BE2C (cell line): ENCODE data around the gene ADRA2B.
"Not testable (repeated sequence)": the region's sequence is repeated elsewhere in the genome, so short reads cannot be mapped to it uniquely, and the experiment has no call there.

Experiments
- DNase-seq: peaks from one replicate; pipeline ENCODE4 v3.0.0-alpha.2; 2020
- H3K27me3 ChIP-seq: fragments of 250-450 bp; sonication (Bioruptor Pico); 2 replicates; pipeline ENCODE4 v1.5.1; 2020; ENCODE audit warnings: mild to moderate bottlenecking
- H3K36me3 ChIP-seq: fragments of 250-450 bp; sonication (Bioruptor Pico); 2 replicates; pipeline ENCODE4 v1.5.1; 2020; ENCODE audit warnings: mild to moderate bottlenecking
- H3K4me1 ChIP-seq: fragments of 250-450 bp; sonication (Bioruptor Pico); 2 replicates; pipeline ENCODE4 v1.5.1; 2020
- H3K4me3 ChIP-seq: 2 replicates; pipeline ENCODE4 v1.5.1; 2011; ENCODE audit warnings: low read depth, low read length
- H3K9me3 ChIP-seq: fragments of 250-450 bp; sonication (Bioruptor Pico); 2 replicates; pipeline ENCODE4 v1.5.1; 2020
- CTCF ChIP-seq: IDR thresholded peaks from 2 replicates; pipeline ENCODE4 v1.5.1; 2012; ENCODE audit warnings: mild to moderate bottlenecking, low read depth, low read length

ADRA2B gene

DNA sequence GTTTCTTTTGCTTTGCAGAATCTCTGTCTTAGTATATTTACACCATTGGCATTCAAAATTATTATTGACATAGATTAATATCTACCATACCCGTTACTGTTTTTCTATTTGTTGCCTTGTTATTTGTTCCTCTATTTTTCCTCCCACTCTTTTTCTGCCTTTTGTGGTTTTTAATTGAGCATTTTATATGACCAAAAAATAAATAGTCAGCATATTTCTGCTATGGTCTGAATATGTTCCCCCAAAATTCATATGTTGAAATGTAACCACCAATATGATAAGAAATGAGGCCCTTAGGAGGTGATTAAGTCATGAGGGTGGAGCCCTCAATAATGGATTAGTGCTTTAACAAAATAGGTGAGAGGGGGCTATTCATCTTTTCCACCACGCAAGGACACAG is 35.3 kb downstream of the ADRA2B start:
- Histone ChIP-seq H3K27me3 (no peaks in the 10 kb centered on the region), H3K4me3 (no peak overlapping the region), H3K4me1 (no peaks in the 10 kb centered on the region), H3K9me3 (no peaks in the 10 kb centered on the region), H3K36me3 (no peaks in the 10 kb centered on the region)
- DNase-seq, result no peak
- TF ChIP-seq CTCF, result no peak

DNA sequence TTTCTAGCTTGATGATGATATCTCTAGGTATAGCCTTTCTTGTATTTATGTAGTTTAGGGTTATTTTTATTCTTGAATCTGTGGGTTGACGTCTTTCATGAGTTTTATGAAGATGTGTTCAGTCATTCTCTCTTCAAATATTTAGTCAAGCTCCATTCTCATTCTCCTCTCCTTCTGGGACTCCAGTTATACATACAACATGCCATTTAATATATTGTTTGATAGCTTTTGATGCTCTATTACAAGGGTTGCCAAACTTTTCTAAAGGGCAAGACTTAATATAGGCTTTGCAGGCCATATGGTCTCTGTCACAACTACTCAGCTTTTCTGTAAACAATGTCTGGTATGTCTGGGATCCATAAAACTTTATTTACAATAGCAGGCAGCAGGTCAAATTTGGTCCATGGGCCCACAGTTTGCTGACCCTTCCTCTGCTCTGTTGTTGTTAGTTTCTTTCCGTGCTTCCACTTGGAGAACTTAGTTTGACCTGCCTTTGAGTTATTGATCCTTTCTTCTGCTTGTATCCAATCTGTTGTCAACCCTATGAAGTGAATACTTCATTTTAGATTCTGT is 41.1 kb downstream of the ADRA2B start:
- no peaks in the 10 kb centered on the region for H3K36me3 ChIP-seq
- no peaks in the 10 kb centered on the region for H3K4me1 ChIP-seq
- no peaks in the 10 kb centered on the region for H3K27me3 ChIP-seq
- H3K4me3 ChIP-seq, result no peak overlapping the region
- no peak for TF ChIP-seq CTCF
- DNase-seq, result no peak
- H3K9me3 ChIP-seq, result no peaks in the 10 kb centered on the region

- DNase-seq, result no peak
- H3K4me3 ChIP-seq, result no peak overlapping the region
- no peaks in the 10 kb centered on the region for H3K36me3 ChIP-seq
- H3K4me1 ChIP-seq, result no peaks in the 10 kb centered on the region
- H3K9me3 ChIP-seq, result no peaks in the 10 kb centered on the region
- no peak for TF ChIP-seq CTCF
- no peaks in the 10 kb centered on the region for H3K27me3 ChIP-seq
These were observed 42.2 kb downstream of the ADRA2B start for GRCh38 chr2:96074156-96074555.

DNA sequence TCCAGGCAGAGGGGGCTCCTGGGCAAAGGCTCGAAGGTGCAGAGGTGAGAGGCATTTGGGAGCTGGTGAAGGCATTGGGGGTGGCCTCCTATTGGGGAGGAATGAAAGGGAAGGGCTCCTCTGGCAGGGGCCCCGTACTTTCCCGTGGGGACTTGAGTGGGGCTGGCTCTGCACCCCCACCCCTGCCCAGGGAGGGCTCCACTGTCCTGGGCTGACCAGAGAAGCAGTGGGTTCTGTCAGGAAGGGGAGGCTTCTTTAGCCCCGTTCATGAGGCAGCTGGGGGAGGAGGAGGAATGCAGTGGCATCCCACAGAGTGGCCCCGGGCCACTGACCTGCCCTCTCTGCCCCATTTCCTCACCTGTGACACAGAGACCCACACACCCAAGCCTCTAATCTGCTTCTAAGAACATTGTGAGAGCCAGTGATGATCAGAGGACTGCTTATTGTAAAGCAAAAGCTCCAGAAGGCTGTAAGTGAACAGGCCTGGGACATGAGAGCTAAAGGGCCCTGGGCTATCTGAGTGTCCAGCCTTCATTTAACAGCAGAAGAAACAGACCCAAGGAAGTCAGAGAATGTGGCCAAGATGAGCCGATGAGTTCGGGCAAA is 43.1 kb downstream of the ADRA2B start:
- no peak overlapping the region for H3K4me3 ChIP-seq
- no peaks in the 10 kb centered on the region for H3K9me3 ChIP-seq
- no peak for TF ChIP-seq CTCF
- no peaks in the 10 kb centered on the region for H3K36me3 ChIP-seq
- no peaks in the 10 kb centered on the region for H3K4me1 ChIP-seq
- no peak for DNase-seq
- no peaks in the 10 kb centered on the region for H3K27me3 ChIP-seq

DNA sequence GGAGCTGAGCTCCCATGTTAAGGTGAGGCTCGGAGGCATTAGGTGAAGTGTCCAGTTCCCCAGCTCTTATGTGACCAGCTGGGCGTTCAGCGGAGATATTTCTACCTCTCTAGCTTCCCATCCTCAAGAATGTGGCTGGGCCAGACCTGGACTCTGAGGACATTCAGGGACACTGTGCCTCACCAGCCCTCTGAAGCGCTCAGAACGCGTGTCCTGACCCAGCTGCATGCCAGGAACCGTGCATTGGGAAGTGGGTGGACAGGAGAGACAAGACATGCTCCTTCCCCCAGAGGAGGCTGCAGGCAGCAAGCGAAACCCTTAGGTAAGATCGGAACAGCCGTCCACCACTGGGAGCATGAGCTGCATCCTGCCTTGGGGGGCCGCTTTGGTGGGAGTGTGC is 43.6 kb downstream of the ADRA2B start:
- no peaks in the 10 kb centered on the region for H3K4me1 ChIP-seq
- no peaks in the 10 kb centered on the region for H3K27me3 ChIP-seq
- no peak for DNase-seq
- no peaks in the 10 kb centered on the region for H3K36me3 ChIP-seq
- TF ChIP-seq CTCF, result no peak
- H3K4me3 ChIP-seq, result no peak overlapping the region
- H3K9me3 ChIP-seq, result no peaks in the 10 kb centered on the region

GRCh38 chr2:96071977-96072491 is 44.3 kb downstream of the ADRA2B start:
- H3K9me3 ChIP-seq, H3K27me3 ChIP-seq, H3K36me3 ChIP-seq, H3K4me3 ChIP-seq, H3K4me1 ChIP-seq: not testable (repeated sequence)
- peak; percentile 56 for DNase-seq

GRCh38 chr2:96071087-96071976 is 45.0 kb downstream of the ADRA2B start:
- not testable (repeated sequence) for H3K4me3 ChIP-seq, DNase-seq

GRCh38 chr2:96070351-96070750 is 46.0 kb downstream of the ADRA2B start:
- H3K36me3 ChIP-seq, H3K4me1 ChIP-seq, H3K9me3 ChIP-seq, H3K27me3 ChIP-seq, DNase-seq, H3K4me3 ChIP-seq: not testable (repeated sequence)

More at GRCh38 chr2:96071087-96071976, 45.0 kb downstream of the ADRA2B start:
- H3K36me3 ChIP-seq, H3K4me1 ChIP-seq, H3K9me3 ChIP-seq, H3K27me3 ChIP-seq: not testable (repeated sequence)

GRCh38 chr2:96069878-96070277 is 46.5 kb downstream of the ADRA2B start:
- not testable (repeated sequence) for DNase-seq, H3K27me3 ChIP-seq

More at GRCh38 chr2:96069878-96070277, 46.5 kb downstream of the ADRA2B start:
- H3K4me1 ChIP-seq, H3K4me3 ChIP-seq, H3K9me3 ChIP-seq, H3K36me3 ChIP-seq: not testable (repeated sequence)
